HG03108 (cell line): ENCODE results near the gene NBPF6.
"Not testable (repeated sequence)": the region's sequence is repeated elsewhere in the genome, so short reads cannot be mapped to it uniquely, and the experiment has no call there.

Experiments used
- ATAC-seq: cut with Tn5 transposase; IDR thresholded peaks from one replicate; pipeline ENCODE4 v1.9.1; 2021; ENCODE audit warnings: moderate library complexity; ENCODE audit not compliant: unreplicated experiment

NBPF6 gene

GRCh38 chr1:108450043-108450442 lies at the start of gene NBPF6:
NBPF6 (plus strand) TSS chr1:108450343; CDS start chr1:108450602, 259 bp downstream.
- not testable (repeated sequence) for ATAC-seq

- not testable (repeated sequence) for ATAC-seq
Observed at GRCh38 chr1:108411098-108411833, 38.9 kb upstream of the NBPF6 start.

- ATAC-seq = not testable (repeated sequence)
Observed at GRCh38 chr1:108420129-108420528, 30.0 kb upstream of the NBPF6 start.

- not testable (repeated sequence) for ATAC-seq
Observed at GRCh38 chr1:108421061-108421916, 28.9 kb upstream of the NBPF6 start.

- not testable (repeated sequence) for ATAC-seq
Observed at GRCh38 chr1:108426877-108427276, 23.3 kb upstream of the NBPF6 start.

- not testable (repeated sequence) for ATAC-seq
Observed at GRCh38 chr1:108432002-108432401, 18.1 kb upstream of the NBPF6 start.

- not testable (repeated sequence) for ATAC-seq
Observed at GRCh38 chr1:108433404-108433803, 16.7 kb upstream of the NBPF6 start.

GRCh38 chr1:108438536-108438935 lies 11.6 kb upstream of the NBPF6 start:
- ATAC-seq = peak; percentile 59

- not testable (repeated sequence) for ATAC-seq
Observed at GRCh38 chr1:108454521-108454920, 4.4 kb downstream of the NBPF6 start.

GRCh38 chr1:108458661-108459060 lies 8.5 kb downstream of the NBPF6 start:
- ATAC-seq = not testable (repeated sequence)

GRCh38 chr1:108461758-108462157 lies 11.6 kb downstream of the NBPF6 start:
- not testable (repeated sequence) for ATAC-seq

- not testable (repeated sequence) for ATAC-seq
Observed at GRCh38 chr1:108463962-108464361, 13.8 kb downstream of the NBPF6 start.

GRCh38 chr1:108466166-108466565 lies 16.0 kb downstream of the NBPF6 start:
- ATAC-seq = not testable (repeated sequence)

- not testable (repeated sequence) for ATAC-seq
Observed at GRCh38 chr1:108467155-108467554, 17.0 kb downstream of the NBPF6 start.

- ATAC-seq = not testable (repeated sequence)
Observed at GRCh38 chr1:108470750-108471149, 20.6 kb downstream of the NBPF6 start.

- ATAC-seq = not testable (repeated sequence)
Observed at GRCh38 chr1:108474516-108474915, 24.4 kb downstream of the NBPF6 start.

- no peak for ATAC-seq
Observed at GRCh38 chr1:108478429-108479015, 28.4 kb downstream of the NBPF6 start.

- no peak for ATAC-seq
Observed at GRCh38 chr1:108482708-108483107, 32.6 kb downstream of the NBPF6 start.

GRCh38 chr1:108485990-108486389 lies 35.8 kb downstream of the NBPF6 start:
- not testable (repeated sequence) for ATAC-seq

GRCh38 chr1:108486707-108487106 lies 36.6 kb downstream of the NBPF6 start:
- ATAC-seq = not testable (repeated sequence)

- not testable (repeated sequence) for ATAC-seq
Observed at GRCh38 chr1:108495008-108495407, 44.9 kb downstream of the NBPF6 start.
